ENCODE data around the gene CYP4A22. TPM values are rescaled to one million over a fixed set of nuclear protein-coding genes. Genes with fewer than 3 reads are reported as not detected.
"Not testable (repeated sequence)": the region's sequence is repeated elsewhere in the genome, so short reads cannot be mapped to it uniquely, and the experiment has no call there.

CYP4A22 gene
- not detected for total RNA-seq

GRCh38 chr1:47137198-47137597, at the start of gene CYP4A22:
CYP4A22 (plus strand) TSS chr1:47137441; CDS start chr1:47137486, 45 bp downstream.
- ChIA-PET CTCF (no interaction called here), POLR2A (no interaction called here)
- no peak for DNase-seq
- H3K4me3 Mint-ChIP-seq: no peak within 1 kb of the TSS
- peaks cover 14% of the 10 kb centered on the region for H3K27me3 Mint-ChIP-seq
- H3K9me3 Mint-ChIP-seq: no peaks in the 10 kb centered on the region
- no peaks in the 10 kb centered on the region for H3K36me3 Mint-ChIP-seq (ENCODE audit: low read depth)
- no peak within 1 kb of the TSS for H3K27ac Mint-ChIP-seq
- no peaks in the 10 kb centered on the region for H3K4me1 Mint-ChIP-seq

GRCh38 chr1:47089356-47089755, 47.9 kb upstream of the CYP4A22 start:
- CTCF ChIA-PET; H3K36me3 Mint-ChIP-seq (ENCODE audit: low read depth); H3K27ac Mint-ChIP-seq; POLR2A ChIA-PET; H3K4me1 Mint-ChIP-seq; H3K27me3 Mint-ChIP-seq; H3K4me3 Mint-ChIP-seq; H3K9me3 Mint-ChIP-seq: not testable (repeated sequence)
- DNase-seq: peak; percentile 60

GRCh38 chr1:47091476-47091875, 45.8 kb upstream of the CYP4A22 start:
- H3K9me3 Mint-ChIP-seq; DNase-seq; H3K27ac Mint-ChIP-seq; H3K4me3 Mint-ChIP-seq; H3K4me1 Mint-ChIP-seq; H3K27me3 Mint-ChIP-seq; H3K36me3 Mint-ChIP-seq (ENCODE audit: low read depth); POLR2A ChIA-PET; CTCF ChIA-PET: not testable (repeated sequence)

- POLR2A ChIA-PET: interaction anchor here (0.6 kb wide), 1 partner anchor 99 kb away, joined by 3 read pairs; no protein-coding TSS in a partner anchor
- Mint-ChIP-seq H3K9me3 (peaks cover 9% of the 10 kb centered on the region), H3K4me1 (no peaks in the 10 kb centered on the region), H3K27me3 (peaks cover 9% of the 10 kb centered on the region), H3K27ac (no peak overlapping the region), H3K36me3 (ENCODE audit: low read depth) (no peaks in the 10 kb centered on the region), H3K4me3 (no peak overlapping the region)
- no peak for DNase-seq
- CTCF ChIA-PET: no interaction called here
Measured at GRCh38 chr1:47104816-47105215, 32.4 kb upstream of the CYP4A22 start.

- DNase-seq: no peak
- CTCF ChIA-PET: no interaction called here
- POLR2A ChIA-PET: no interaction called here
Measured at GRCh38 chr1:47106792-47107191, 30.4 kb upstream of the CYP4A22 start.

GRCh38 chr1:47107851-47108574, 29.2 kb upstream of the CYP4A22 start:
- H3K4me3 Mint-ChIP-seq; H3K27me3 Mint-ChIP-seq; POLR2A ChIA-PET; H3K4me1 Mint-ChIP-seq; H3K27ac Mint-ChIP-seq; H3K9me3 Mint-ChIP-seq; H3K36me3 Mint-ChIP-seq (ENCODE audit: low read depth); CTCF ChIA-PET; DNase-seq: not testable (repeated sequence)

More at GRCh38 chr1:47106792-47107191, 30.4 kb upstream of the CYP4A22 start:
- Mint-ChIP-seq H3K27me3 (peaks cover 3% of the 10 kb centered on the region), H3K4me3 (no peak overlapping the region), H3K27ac (no peak overlapping the region), H3K36me3 (ENCODE audit: low read depth) (no peaks in the 10 kb centered on the region), H3K4me1 (no peaks in the 10 kb centered on the region), H3K9me3 (peaks cover 7% of the 10 kb centered on the region)

GRCh38 chr1:47109482-47109881, 27.8 kb upstream of the CYP4A22 start:
- DNase-seq; POLR2A ChIA-PET; CTCF ChIA-PET; H3K9me3 Mint-ChIP-seq; H3K36me3 Mint-ChIP-seq (ENCODE audit: low read depth); H3K4me1 Mint-ChIP-seq; H3K27me3 Mint-ChIP-seq; H3K27ac Mint-ChIP-seq; H3K4me3 Mint-ChIP-seq: not testable (repeated sequence)

GRCh38 chr1:47113178-47113577, 24.1 kb upstream of the CYP4A22 start:
- CTCF ChIA-PET: no interaction called here
- H3K27ac Mint-ChIP-seq: no peak overlapping the region
- no peak for DNase-seq
- H3K9me3 Mint-ChIP-seq: no peaks in the 10 kb centered on the region
- no peak overlapping the region for H3K4me3 Mint-ChIP-seq
- H3K36me3 Mint-ChIP-seq (ENCODE audit: low read depth): no peaks in the 10 kb centered on the region
- no peaks in the 10 kb centered on the region for H3K4me1 Mint-ChIP-seq
- POLR2A ChIA-PET: no interaction called here
- H3K27me3 Mint-ChIP-seq: peaks cover 3% of the 10 kb centered on the region

GRCh38 chr1:47121039-47121438, 16.2 kb upstream of the CYP4A22 start:
- H3K4me3 Mint-ChIP-seq; H3K36me3 Mint-ChIP-seq (ENCODE audit: low read depth); CTCF ChIA-PET; POLR2A ChIA-PET; H3K27me3 Mint-ChIP-seq; H3K27ac Mint-ChIP-seq; DNase-seq; H3K4me1 Mint-ChIP-seq; H3K9me3 Mint-ChIP-seq: not testable (repeated sequence)

- CTCF ChIA-PET; H3K27ac Mint-ChIP-seq; H3K9me3 Mint-ChIP-seq; H3K4me3 Mint-ChIP-seq; H3K4me1 Mint-ChIP-seq; DNase-seq; H3K36me3 Mint-ChIP-seq (ENCODE audit: low read depth); POLR2A ChIA-PET: not testable (repeated sequence)
- peaks cover 10% of the 10 kb centered on the region for H3K27me3 Mint-ChIP-seq
Measured at GRCh38 chr1:47124834-47125233, 12.4 kb upstream of the CYP4A22 start.

GRCh38 chr1:47126997-47127396, 10.2 kb upstream of the CYP4A22 start:
- POLR2A ChIA-PET; H3K4me1 Mint-ChIP-seq; H3K27ac Mint-ChIP-seq; H3K4me3 Mint-ChIP-seq; H3K36me3 Mint-ChIP-seq (ENCODE audit: low read depth); CTCF ChIA-PET; DNase-seq; H3K9me3 Mint-ChIP-seq: not testable (repeated sequence)
- peaks cover 14% of the 10 kb centered on the region for H3K27me3 Mint-ChIP-seq

GRCh38 chr1:47128221-47128620, 9.0 kb upstream of the CYP4A22 start:
- Mint-ChIP-seq H3K27me3 (peaks cover 20% of the 10 kb centered on the region), H3K4me3 (no peak overlapping the region), H3K9me3 (no peaks in the 10 kb centered on the region), H3K4me1 (no peaks in the 10 kb centered on the region), H3K36me3 (ENCODE audit: low read depth) (no peaks in the 10 kb centered on the region), H3K27ac (no peak overlapping the region)
- ChIA-PET POLR2A (no interaction called here), CTCF (no interaction called here)
- DNase-seq: no peak

GRCh38 chr1:47128854-47129253, 8.4 kb upstream of the CYP4A22 start:
- peaks cover 20% of the 10 kb centered on the region for H3K27me3 Mint-ChIP-seq

GRCh38 chr1:47129489-47130230, 7.6 kb upstream of the CYP4A22 start:
- H3K27me3 Mint-ChIP-seq: peaks cover 20% of the 10 kb centered on the region
- H3K4me1 Mint-ChIP-seq; H3K36me3 Mint-ChIP-seq (ENCODE audit: low read depth); H3K9me3 Mint-ChIP-seq; H3K4me3 Mint-ChIP-seq; POLR2A ChIA-PET; CTCF ChIA-PET; DNase-seq; H3K27ac Mint-ChIP-seq: not testable (repeated sequence)

More at GRCh38 chr1:47128854-47129253, 8.4 kb upstream of the CYP4A22 start:
- DNase-seq; H3K9me3 Mint-ChIP-seq; H3K36me3 Mint-ChIP-seq (ENCODE audit: low read depth); POLR2A ChIA-PET; H3K27ac Mint-ChIP-seq; CTCF ChIA-PET; H3K4me3 Mint-ChIP-seq; H3K4me1 Mint-ChIP-seq: not testable (repeated sequence)
